ENCODE results near the gene CIZ1. TPM values are rescaled to one million over a fixed set of nuclear protein-coding genes. Genes with fewer than 3 reads are reported as not detected.
"Not testable (repeated sequence)": the region's sequence is repeated elsewhere in the genome, so short reads cannot be mapped to it uniquely, and the experiment has no call there.

The CIZ1 gene, protein sequence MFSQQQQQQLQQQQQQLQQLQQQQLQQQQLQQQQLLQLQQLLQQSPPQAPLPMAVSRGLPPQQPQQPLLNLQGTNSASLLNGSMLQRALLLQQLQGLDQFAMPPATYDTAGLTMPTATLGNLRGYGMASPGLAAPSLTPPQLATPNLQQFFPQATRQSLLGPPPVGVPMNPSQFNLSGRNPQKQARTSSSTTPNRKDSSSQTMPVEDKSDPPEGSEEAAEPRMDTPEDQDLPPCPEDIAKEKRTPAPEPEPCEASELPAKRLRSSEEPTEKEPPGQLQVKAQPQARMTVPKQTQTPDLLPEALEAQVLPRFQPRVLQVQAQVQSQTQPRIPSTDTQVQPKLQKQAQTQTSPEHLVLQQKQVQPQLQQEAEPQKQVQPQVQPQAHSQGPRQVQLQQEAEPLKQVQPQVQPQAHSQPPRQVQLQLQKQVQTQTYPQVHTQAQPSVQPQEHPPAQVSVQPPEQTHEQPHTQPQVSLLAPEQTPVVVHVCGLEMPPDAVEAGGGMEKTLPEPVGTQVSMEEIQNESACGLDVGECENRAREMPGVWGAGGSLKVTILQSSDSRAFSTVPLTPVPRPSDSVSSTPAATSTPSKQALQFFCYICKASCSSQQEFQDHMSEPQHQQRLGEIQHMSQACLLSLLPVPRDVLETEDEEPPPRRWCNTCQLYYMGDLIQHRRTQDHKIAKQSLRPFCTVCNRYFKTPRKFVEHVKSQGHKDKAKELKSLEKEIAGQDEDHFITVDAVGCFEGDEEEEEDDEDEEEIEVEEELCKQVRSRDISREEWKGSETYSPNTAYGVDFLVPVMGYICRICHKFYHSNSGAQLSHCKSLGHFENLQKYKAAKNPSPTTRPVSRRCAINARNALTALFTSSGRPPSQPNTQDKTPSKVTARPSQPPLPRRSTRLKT
- total RNA-seq (100 to 1,000 TPM; 114 to 125 TPM), polyA plus RNA-seq (35.2 TPM)

- H3K4me1 ChIP-seq (ENCODE audit: insufficient read depth, low read length): peaks cover 13% of the 10 kb centered on the region
- Mint-ChIP-seq H3K36me3 (peaks cover 0 to 31% (median 9%) of the 10 kb centered on the region in 3 donors), H3K27me3 (peaks cover 0 to 5% of the 10 kb centered on the region in 2 donors), H3K27ac (peak within 1 kb of the TSS; percentile 78 to 97 (median 93)), H3K4me1 (peaks cover 20 to 46% (median 24%) of the 10 kb centered on the region in 3 donors), H3K9me3 (no peaks in the 10 kb centered on the region), H3K4me3 (peak within 1 kb of the TSS; percentile 87 to 97 (median 96))
- no peaks in the 10 kb centered on the region for H3K9me3 ChIP-seq (ENCODE audit: low read length)
- peak within 1 kb of the TSS; percentile 80 for H3K27ac ChIP-seq (ENCODE audit: low read depth, low read length)
- ChIA-PET POLR2A (interaction anchor here (0.6 to 2.4 kb wide), 2 partner anchors 32 to 180 kb away, joined by 4 to 13 read pairs; partner anchors contain the start of genes BBLN and URM1), CTCF (interaction anchor here (0.7 to 2.0 kb wide), 8 partner anchors 9 to 457 kb away, joined by 3 to 6 read pairs (median 3); partner anchors contain the start of gene TOR2A)
- DNase-seq: peak; percentile 64 to 78 (median 70)
- peaks cover 15% of the 10 kb centered on the region for H3K36me3 ChIP-seq (ENCODE audit: insufficient read depth, low read length)
- H3K4me3 ChIP-seq (ENCODE audit: low read length): peak within 1 kb of the TSS; percentile 80
- no peaks in the 10 kb centered on the region for H3K27me3 ChIP-seq (ENCODE audit: insufficient read depth, low read length, poor library complexity, severe bottlenecking)
Measured at GRCh38 chr9:128191406-128192046, at the start of gene CIZ1. Gene CIZ1 (minus strand): TSS chr9:128191572. CDS start chr9:128190857, 715 bp downstream.

- ChIA-PET CTCF (no interaction called here), POLR2A (no interaction called here)
Measured at GRCh38 chr9:128233817-128234406, 42.5 kb upstream of the CIZ1 start.

DNA sequence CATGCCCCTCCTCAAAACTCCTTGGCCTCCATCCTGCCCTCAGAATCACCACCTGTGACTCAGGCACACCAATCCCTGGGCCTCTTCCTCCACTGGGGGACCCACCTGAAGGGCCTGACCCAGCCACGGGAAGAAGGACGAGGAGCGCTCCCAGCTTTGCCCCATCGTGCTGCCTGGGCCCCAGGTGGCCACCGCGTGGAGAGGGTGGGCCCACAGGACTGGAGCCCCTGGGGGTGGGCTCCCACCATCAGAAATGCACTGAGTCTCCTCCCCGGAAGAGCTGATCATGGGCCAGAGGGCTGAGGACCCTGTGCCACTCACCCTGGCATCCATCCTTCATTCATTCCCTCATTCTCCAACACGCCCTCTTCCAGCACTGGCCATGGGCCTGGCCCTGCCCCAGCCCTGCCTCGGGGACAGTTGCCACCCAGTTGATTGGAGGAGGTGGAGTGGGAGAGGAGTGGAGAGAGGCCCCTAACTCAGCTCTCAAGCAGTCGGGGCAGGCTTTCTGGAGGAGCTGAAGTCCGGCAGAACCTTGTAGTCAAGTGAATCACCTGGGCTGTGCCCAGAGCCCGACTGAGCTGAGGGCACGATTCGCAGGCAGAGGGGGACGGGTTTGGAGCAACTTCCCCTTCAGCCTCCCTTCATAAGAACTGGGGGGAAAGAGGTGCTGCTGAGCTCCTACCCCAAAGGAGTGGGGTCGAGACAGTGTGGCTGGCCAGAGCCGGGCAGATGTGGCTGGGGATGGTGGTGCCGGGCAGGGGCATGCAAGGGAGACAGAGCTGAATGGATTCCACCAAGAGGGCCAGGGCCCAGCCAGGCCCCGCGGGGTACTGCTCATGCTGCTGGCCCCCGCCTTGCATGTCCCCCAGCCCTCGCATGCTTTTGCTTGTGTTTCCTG, 41.4 kb upstream of the CIZ1 start:
- POLR2A ChIA-PET: no interaction called here

More at GRCh38 chr9:128233817-128234406, 42.5 kb upstream of the CIZ1 start:
- DNase-seq: no peak
- Histone ChIP-seq H3K27me3 (ENCODE audit: insufficient read depth, low read length, poor library complexity, severe bottlenecking) (no peaks in the 10 kb centered on the region), H3K4me3 (ENCODE audit: low read length) (no peak overlapping the region), H3K4me1 (ENCODE audit: insufficient read depth, low read length) (no peaks in the 10 kb centered on the region), H3K9me3 (ENCODE audit: low read length) (no peaks in the 10 kb centered on the region), H3K27ac (ENCODE audit: low read depth, low read length) (no peak overlapping the region), H3K36me3 (ENCODE audit: insufficient read depth, low read length) (no peaks in the 10 kb centered on the region)
- peaks cover 0 to 2% (median 0%) of the 10 kb centered on the region in 3 donors for H3K36me3 Mint-ChIP-seq
- no peaks in the 10 kb centered on the region for H3K4me1 Mint-ChIP-seq
- peaks cover 0 to 4% (median 0%) of the 10 kb centered on the region in 5 donors for H3K9me3 Mint-ChIP-seq
- no peak overlapping the region for H3K27ac Mint-ChIP-seq
- H3K4me3 Mint-ChIP-seq: no peak overlapping the region
- H3K27me3 Mint-ChIP-seq: peaks cover 1 to 10% of the 10 kb centered on the region in 2 donors

GRCh38 chr9:128231638-128232527, 40.5 kb upstream of the CIZ1 start:
- Histone ChIP-seq H3K27ac (ENCODE audit: low read depth, low read length) (no peak overlapping the region), H3K27me3 (ENCODE audit: insufficient read depth, low read length, poor library complexity, severe bottlenecking) (no peaks in the 10 kb centered on the region), H3K9me3 (ENCODE audit: low read length) (no peaks in the 10 kb centered on the region), H3K36me3 (ENCODE audit: insufficient read depth, low read length) (no peaks in the 10 kb centered on the region), H3K4me3 (ENCODE audit: low read length) (no peak overlapping the region), H3K4me1 (ENCODE audit: insufficient read depth, low read length) (no peaks in the 10 kb centered on the region)
- peaks cover 3 to 10% of the 10 kb centered on the region in 2 donors for H3K27me3 Mint-ChIP-seq
- CTCF ChIA-PET: no interaction called here
- H3K27ac Mint-ChIP-seq: no peak overlapping the region
- no peak for DNase-seq
- no peaks in the 10 kb centered on the region for H3K4me1 Mint-ChIP-seq
- peaks cover 0 to 2% (median 0%) of the 10 kb centered on the region in 3 donors for H3K36me3 Mint-ChIP-seq
- H3K9me3 Mint-ChIP-seq: peaks cover 0 to 4% (median 0%) of the 10 kb centered on the region in 5 donors
- no peak overlapping the region for H3K4me3 Mint-ChIP-seq
- POLR2A ChIA-PET: interaction anchor here (0.7 kb wide), 1 partner anchor 34 kb away, joined by 3 read pairs; no protein-coding TSS in a partner anchor

More for the DNA sequence above, 41.4 kb upstream of the CIZ1 start:
- H3K36me3 Mint-ChIP-seq: peaks cover 0 to 2% (median 0%) of the 10 kb centered on the region in 3 donors
- H3K27ac Mint-ChIP-seq: no peak overlapping the region
- H3K9me3 ChIP-seq (ENCODE audit: low read length): no peaks in the 10 kb centered on the region
- no peaks in the 10 kb centered on the region for H3K27me3 ChIP-seq (ENCODE audit: insufficient read depth, low read length, poor library complexity, severe bottlenecking)
- no peak for DNase-seq
- CTCF ChIA-PET: no interaction called here
- no peak overlapping the region for H3K27ac ChIP-seq (ENCODE audit: low read depth, low read length)
- H3K4me1 Mint-ChIP-seq: no peaks in the 10 kb centered on the region
- no peaks in the 10 kb centered on the region for H3K4me1 ChIP-seq (ENCODE audit: insufficient read depth, low read length)
- H3K36me3 ChIP-seq (ENCODE audit: insufficient read depth, low read length): no peaks in the 10 kb centered on the region
- H3K27me3 Mint-ChIP-seq: peaks cover under 1 to 10% of the 10 kb centered on the region in 2 donors
- H3K4me3 ChIP-seq (ENCODE audit: low read length): no peak overlapping the region
- H3K9me3 Mint-ChIP-seq: peaks cover 0 to 4% (median 0%) of the 10 kb centered on the region in 5 donors
- no peak overlapping the region for H3K4me3 Mint-ChIP-seq

- CTCF ChIA-PET, H3K27ac Mint-ChIP-seq: not testable (repeated sequence)
Measured at GRCh38 chr9:128230897-128231296, 39.5 kb upstream of the CIZ1 start.

DNA sequence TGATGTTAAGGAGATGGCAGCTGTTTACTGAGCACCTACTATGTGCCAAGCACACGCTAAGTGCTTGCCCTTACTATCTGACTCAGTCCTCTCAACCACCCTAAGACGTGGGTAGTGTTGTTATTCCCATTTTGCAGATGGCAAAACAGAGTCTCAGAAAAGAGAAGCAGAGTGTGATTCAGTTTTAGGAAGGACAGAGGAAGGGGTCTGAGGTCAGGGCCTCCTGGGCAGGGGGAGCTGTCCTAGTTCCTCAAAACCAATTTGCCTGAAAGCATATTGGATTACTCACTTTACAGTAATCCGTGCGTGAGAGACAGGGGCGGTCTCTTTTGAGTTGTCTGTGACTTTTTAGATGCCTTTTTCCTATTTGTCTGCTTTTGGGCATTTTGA, 35.0 kb upstream of the CIZ1 start:
- Histone ChIP-seq H3K9me3 (ENCODE audit: low read length) (no peaks in the 10 kb centered on the region), H3K4me3 (ENCODE audit: low read length) (no peak overlapping the region), H3K36me3 (ENCODE audit: insufficient read depth, low read length) (no peaks in the 10 kb centered on the region), H3K4me1 (ENCODE audit: insufficient read depth, low read length) (no peaks in the 10 kb centered on the region), H3K27me3 (ENCODE audit: insufficient read depth, low read length, poor library complexity, severe bottlenecking) (no peaks in the 10 kb centered on the region), H3K27ac (ENCODE audit: low read depth, low read length) (no peak overlapping the region)
- Mint-ChIP-seq H3K4me3 (no peak overlapping the region), H3K9me3 (no peaks in the 10 kb centered on the region), H3K27me3 (peaks cover 4 to 5% of the 10 kb centered on the region in 2 donors), H3K4me1 (no peaks in the 10 kb centered on the region), H3K27ac (no peak overlapping the region), H3K36me3 (no peaks in the 10 kb centered on the region)
- CTCF ChIA-PET: interaction anchor here (0.6 kb wide), 1 partner anchor 15 kb away, joined by 3 read pairs; no protein-coding TSS in a partner anchor
- no peak for DNase-seq
- POLR2A ChIA-PET: interaction anchor here (0.7 kb wide), 1 partner anchor 9 kb away, joined by 4 read pairs; no protein-coding TSS in a partner anchor

More at GRCh38 chr9:128230897-128231296, 39.5 kb upstream of the CIZ1 start:
- H3K4me3 ChIP-seq (ENCODE audit: low read length); H3K4me1 Mint-ChIP-seq; H3K9me3 Mint-ChIP-seq; H3K4me3 Mint-ChIP-seq; H3K36me3 Mint-ChIP-seq; H3K36me3 ChIP-seq (ENCODE audit: insufficient read depth, low read length); H3K9me3 ChIP-seq (ENCODE audit: low read length); H3K4me1 ChIP-seq (ENCODE audit: insufficient read depth, low read length); DNase-seq; H3K27me3 Mint-ChIP-seq; H3K27ac ChIP-seq (ENCODE audit: low read depth, low read length); H3K27me3 ChIP-seq (ENCODE audit: insufficient read depth, low read length, poor library complexity, severe bottlenecking): not testable (repeated sequence)
- POLR2A ChIA-PET: interaction anchor here (0.7 kb wide), 1 partner anchor 33 kb away, joined by 3 read pairs; no protein-coding TSS in a partner anchor
